IMR-90 (cell line): ENCODE data around the gene ATP12A.

ENCODE experiments used
- CEBPB ChIP-seq: IDR thresholded peaks from 2 replicates; pipeline ENCODE4 v1.6.1; 2012; ENCODE audit warnings: low read depth, low read length, improper control_type of control experiment
- MAZ ChIP-seq: IDR thresholded peaks from 2 replicates; pipeline ENCODE4 v1.6.1; 2012; ENCODE audit warnings: low read depth, mild to moderate bottlenecking, low read length, improper control_type of control experiment, moderate library complexity, borderline replicate concordance
- POLR2A ChIP-seq: IDR thresholded peaks from 2 replicates; pipeline ENCODE4 v1.6.1; 2012; ENCODE audit warnings: mild to moderate bottlenecking, low read depth, low read length
- RAD21 ChIP-seq: IDR thresholded peaks from 2 replicates; pipeline ENCODE4 v1.6.1; 2012; ENCODE audit warnings: low read length, improper control_type of control experiment
- RCOR1 ChIP-seq: IDR thresholded peaks from 2 replicates; pipeline ENCODE4 v1.6.1; 2012; ENCODE audit warnings: mild to moderate bottlenecking, low read length, improper control_type of control experiment; ENCODE audit not compliant: insufficient replicate concordance
- RFX5 ChIP-seq: IDR thresholded peaks from 2 replicates; pipeline ENCODE4 v1.8.0; 2012; ENCODE audit warnings: low read depth, mild to moderate bottlenecking, low read length, moderate library complexity
- SMC3 ChIP-seq: fragments of 150-350 bp; IDR thresholded peaks from 2 replicates; pipeline ENCODE4 v1.6.1; 2016; ENCODE audit warnings: low read depth, mild to moderate bottlenecking, antibody characterized with exemption, low read length, moderate library complexity
- TF ChIP-seq, protein P1 (sequence below): conservative IDR thresholded peaks from 2 replicates; pipeline ENCODE4 v1.5.1; 2012; ENCODE audit warnings: mild to moderate bottlenecking, low read depth, low read length, improper control_type of control experiment
- TF ChIP-seq, protein P2 (sequence below): fragments of 150-350 bp; IDR thresholded peaks from 2 replicates; pipeline ENCODE4 v1.6.1; 2017; ENCODE audit warnings: mild to moderate bottlenecking, antibody characterized with exemption, low read length, low read depth
- TF ChIP-seq, protein P3 (sequence below): fragments of 150-350 bp; IDR thresholded peaks from 2 replicates; pipeline ENCODE4 v1.6.1; 2016; ENCODE audit warnings: low read depth, mild to moderate bottlenecking, low read length, moderate library complexity, borderline replicate concordance

DNA sequence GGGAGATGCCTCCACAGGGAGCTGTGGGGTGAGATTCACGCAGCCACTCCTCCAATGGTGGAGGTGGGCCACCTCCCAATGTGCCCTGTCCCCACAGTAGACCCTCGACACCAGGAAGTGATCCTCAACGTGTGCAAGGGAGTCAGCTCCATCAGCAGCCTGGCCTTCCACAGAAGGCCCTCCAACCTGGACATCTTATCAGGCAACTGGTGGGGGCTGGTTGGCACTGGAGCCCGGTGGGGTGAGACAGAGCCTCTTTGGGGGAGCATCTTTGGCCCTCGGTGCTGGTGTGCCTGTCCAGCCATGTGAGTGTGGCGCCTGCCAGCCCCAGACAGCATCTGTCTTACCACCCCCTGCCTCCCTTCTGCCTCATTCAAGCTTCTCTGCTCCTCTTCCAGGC lies 64.0 kb downstream of the ATP12A start:
- no peak for TF ChIP-seq RCOR1
- TF ChIP-seq, protein P1, sequence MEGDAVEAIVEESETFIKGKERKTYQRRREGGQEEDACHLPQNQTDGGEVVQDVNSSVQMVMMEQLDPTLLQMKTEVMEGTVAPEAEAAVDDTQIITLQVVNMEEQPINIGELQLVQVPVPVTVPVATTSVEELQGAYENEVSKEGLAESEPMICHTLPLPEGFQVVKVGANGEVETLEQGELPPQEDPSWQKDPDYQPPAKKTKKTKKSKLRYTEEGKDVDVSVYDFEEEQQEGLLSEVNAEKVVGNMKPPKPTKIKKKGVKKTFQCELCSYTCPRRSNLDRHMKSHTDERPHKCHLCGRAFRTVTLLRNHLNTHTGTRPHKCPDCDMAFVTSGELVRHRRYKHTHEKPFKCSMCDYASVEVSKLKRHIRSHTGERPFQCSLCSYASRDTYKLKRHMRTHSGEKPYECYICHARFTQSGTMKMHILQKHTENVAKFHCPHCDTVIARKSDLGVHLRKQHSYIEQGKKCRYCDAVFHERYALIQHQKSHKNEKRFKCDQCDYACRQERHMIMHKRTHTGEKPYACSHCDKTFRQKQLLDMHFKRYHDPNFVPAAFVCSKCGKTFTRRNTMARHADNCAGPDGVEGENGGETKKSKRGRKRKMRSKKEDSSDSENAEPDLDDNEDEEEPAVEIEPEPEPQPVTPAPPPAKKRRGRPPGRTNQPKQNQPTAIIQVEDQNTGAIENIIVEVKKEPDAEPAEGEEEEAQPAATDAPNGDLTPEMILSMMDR: no peak
- no peak for TF ChIP-seq RAD21
- TF ChIP-seq, protein P2, sequence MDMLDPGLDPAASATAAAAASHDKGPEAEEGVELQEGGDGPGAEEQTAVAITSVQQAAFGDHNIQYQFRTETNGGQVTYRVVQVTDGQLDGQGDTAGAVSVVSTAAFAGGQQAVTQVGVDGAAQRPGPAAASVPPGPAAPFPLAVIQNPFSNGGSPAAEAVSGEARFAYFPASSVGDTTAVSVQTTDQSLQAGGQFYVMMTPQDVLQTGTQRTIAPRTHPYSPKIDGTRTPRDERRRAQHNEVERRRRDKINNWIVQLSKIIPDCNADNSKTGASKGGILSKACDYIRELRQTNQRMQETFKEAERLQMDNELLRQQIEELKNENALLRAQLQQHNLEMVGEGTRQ: no peak
- no peak for TF ChIP-seq POLR2A
- no peak for TF ChIP-seq RFX5
- no peak for TF ChIP-seq CEBPB
- TF ChIP-seq SMC3: no peak
- TF ChIP-seq, protein P3, sequence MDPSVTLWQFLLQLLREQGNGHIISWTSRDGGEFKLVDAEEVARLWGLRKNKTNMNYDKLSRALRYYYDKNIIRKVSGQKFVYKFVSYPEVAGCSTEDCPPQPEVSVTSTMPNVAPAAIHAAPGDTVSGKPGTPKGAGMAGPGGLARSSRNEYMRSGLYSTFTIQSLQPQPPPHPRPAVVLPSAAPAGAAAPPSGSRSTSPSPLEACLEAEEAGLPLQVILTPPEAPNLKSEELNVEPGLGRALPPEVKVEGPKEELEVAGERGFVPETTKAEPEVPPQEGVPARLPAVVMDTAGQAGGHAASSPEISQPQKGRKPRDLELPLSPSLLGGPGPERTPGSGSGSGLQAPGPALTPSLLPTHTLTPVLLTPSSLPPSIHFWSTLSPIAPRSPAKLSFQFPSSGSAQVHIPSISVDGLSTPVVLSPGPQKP: no peak
- no peak for TF ChIP-seq MAZ
